C4-2B (cell line): Measurements from ENCODE around the gene METTL14.

ENCODE experiments used
- H3K27ac ChIP-seq: fragments of 450-650 bp; 2 replicates; pipeline ENCODE4 v1.5.1; 2017
- ZFX ChIP-seq: fragments of 450-650 bp; IDR thresholded peaks from 2 replicates; pipeline ENCODE4 v1.6.1; 2017
- TF ChIP-seq, protein P1 (sequence below): fragments of 450-650 bp; conservative IDR thresholded peaks from 2 replicates; pipeline ENCODE4 v1.5.1; 2017; ENCODE audit warnings: mild to moderate bottlenecking

Gene METTL14

DNA sequence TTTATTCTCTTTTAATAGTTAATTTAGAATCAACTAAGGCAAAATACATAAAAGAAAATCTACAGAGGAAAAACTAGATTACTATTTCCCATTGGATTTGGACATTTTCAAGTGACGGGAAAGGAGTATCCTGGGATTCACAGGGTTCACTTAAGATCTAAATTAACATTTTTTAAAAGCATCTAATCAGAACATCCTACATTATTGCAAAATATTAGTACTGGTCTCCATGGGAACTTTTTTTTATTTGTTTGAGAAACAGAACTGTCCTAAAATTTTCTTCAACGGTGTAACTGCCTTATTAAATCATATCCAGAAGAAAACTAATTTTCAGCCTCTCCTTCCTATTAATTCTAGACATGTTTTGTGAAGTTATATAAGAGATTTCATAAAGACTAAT lies 69.7 kb downstream of the METTL14 start:
- no peak overlapping the region for H3K27ac ChIP-seq
- TF ChIP-seq ZFX, result no peak
- TF ChIP-seq, protein P1, sequence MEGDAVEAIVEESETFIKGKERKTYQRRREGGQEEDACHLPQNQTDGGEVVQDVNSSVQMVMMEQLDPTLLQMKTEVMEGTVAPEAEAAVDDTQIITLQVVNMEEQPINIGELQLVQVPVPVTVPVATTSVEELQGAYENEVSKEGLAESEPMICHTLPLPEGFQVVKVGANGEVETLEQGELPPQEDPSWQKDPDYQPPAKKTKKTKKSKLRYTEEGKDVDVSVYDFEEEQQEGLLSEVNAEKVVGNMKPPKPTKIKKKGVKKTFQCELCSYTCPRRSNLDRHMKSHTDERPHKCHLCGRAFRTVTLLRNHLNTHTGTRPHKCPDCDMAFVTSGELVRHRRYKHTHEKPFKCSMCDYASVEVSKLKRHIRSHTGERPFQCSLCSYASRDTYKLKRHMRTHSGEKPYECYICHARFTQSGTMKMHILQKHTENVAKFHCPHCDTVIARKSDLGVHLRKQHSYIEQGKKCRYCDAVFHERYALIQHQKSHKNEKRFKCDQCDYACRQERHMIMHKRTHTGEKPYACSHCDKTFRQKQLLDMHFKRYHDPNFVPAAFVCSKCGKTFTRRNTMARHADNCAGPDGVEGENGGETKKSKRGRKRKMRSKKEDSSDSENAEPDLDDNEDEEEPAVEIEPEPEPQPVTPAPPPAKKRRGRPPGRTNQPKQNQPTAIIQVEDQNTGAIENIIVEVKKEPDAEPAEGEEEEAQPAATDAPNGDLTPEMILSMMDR, result no peak

DNA sequence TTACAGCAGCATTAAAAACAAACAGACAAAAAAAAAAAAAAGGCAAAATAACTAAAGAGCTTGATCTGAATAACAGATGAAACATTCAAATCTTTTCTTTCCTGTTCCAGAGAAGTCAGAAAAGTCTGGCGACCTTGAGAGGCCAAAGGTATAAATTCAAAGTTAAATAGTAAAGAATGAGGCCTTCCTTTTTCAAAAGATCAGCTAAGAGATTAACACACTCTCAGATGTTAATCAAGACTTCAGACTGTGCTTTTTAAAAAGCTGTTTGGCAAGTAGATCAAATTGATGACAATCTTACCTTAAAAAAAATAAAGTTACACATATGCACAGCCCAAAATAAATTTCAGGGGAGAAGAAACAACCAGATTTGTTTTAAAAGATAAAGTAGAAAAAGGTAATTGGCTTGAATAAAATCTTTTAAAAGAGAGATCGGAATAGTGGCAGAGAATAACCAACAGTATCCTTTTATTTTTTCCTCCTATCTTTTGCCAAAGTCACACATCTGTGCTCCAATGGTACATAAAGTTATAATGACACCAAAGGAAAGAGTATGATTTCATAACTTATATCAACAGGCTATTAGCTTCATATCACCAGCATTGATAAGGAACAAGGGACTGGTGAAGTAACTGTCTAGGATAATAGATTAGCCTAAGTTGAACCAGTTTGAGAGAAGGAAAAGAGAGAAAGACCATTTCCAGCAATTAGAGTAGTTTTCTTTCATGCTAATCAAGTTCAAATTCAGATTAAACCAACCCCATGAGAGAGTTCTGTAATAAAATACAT lies 70.4 kb downstream of the METTL14 start:
- TF ChIP-seq ZFX, result no peak
- TF ChIP-seq, protein P1, result no peak
- H3K27ac ChIP-seq, result no peak overlapping the region

DNA sequence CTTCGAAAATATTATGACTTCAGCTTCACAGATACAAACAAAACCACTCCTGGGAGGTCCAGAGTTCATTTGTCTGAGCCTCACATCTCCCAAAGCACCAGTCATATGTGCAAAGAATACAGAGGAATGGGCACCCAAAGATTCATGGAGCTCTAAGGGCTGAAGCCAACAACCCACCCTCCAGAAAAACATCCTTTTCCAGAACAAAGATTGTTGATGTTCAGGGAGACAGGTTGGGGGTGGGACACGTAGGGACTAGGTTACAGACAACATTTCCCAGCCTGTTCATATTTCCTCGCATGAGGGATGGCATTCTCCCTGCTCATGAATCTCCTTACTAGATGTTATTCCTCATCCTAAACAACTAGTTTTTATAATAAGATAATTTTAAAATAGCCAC lies 71.2 kb downstream of the METTL14 start:
- H3K27ac ChIP-seq, result peak overlapping the region; percentile 50; the same call in 1 of the 2 replicates
- TF ChIP-seq ZFX, result no peak
- TF ChIP-seq, protein P1, result no peak

DNA sequence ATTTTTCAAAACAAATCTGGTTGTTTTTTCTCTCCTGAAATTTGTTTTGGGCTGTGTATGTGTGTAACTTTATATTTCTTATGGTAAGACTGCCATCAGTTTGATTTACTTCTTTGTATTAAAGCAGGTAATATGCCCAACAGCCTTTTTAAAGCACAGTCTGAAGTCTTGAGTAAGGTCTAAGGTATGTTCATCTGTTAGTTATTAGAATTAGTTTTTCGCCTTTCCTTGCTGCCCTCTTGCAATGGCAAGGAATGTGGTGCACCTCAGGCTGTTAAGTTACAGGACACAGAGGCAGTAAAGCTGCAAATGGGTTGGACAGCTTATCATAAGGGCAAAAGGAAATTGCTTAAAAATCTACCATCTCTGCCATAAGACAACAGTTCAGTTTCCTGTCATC lies 71.8 kb downstream of the METTL14 start:
- TF ChIP-seq ZFX, result no peak
- TF ChIP-seq, protein P1, result no peak
- H3K27ac ChIP-seq, result no peak overlapping the region

DNA sequence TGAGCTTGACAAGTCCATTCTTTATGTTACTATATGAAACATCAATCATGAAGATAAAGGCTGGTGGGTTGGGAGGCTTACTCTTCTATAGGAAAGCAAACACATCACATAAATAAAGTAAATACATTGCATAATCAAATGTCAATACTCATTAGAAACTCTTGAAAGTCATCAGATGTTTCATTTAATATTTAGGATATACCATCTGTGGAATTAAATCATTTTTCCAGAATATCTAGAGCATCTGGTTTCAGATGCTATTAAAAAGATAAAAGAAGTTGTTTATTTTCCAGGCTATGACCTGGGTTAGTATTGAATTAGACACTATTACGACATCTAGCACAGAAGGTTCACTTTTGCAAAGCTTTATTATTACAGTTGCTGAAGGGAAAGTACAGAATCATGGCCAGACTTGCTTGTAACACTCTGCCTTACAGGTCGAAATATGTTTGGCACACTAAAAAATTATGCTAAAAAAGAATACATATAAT lies 72.6 kb downstream of the METTL14 start:
- TF ChIP-seq, protein P1, result no peak
- no peak for TF ChIP-seq ZFX
- no peak overlapping the region for H3K27ac ChIP-seq

DNA sequence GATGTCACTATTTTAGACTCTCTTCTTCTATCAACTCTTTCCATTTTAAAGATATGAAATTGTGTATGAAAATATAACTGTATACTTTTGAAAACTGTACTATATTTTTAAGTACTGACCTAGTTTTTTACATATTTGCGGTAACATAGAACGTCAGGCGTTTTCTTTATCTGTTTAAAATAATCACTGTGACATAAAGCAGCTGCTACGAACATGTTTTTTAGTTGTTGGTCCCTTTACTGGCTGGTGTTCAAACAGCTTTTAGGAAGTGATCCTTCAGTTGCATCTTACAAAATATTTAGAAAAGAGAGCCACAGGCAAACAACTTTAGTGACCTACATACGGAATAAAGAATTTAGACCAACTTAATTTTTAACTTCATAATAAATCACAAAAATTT lies 73.1 kb downstream of the METTL14 start:
- no peak for TF ChIP-seq ZFX
- TF ChIP-seq, protein P1, result no peak
- no peak overlapping the region for H3K27ac ChIP-seq

DNA sequence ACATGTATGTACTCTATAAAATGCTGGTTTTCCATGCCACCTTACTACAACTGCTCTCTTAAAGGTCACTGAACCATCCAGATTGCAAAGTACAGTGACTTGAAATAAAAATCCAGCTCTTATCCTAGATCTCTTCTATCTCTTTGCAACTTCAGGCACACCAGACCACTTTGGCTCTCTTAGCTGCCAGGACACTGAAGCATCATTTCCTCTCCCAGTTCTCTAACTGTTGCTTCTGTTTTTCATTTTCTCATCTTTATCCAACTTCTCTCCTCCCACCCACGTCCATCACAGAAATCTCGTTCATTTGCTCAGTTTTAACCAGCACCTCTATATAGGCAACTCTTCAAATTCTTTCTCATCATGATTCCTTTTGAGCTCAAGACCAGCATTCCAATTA lies 74.3 kb downstream of the METTL14 start:
- H3K27ac ChIP-seq, result no peak overlapping the region
- TF ChIP-seq ZFX, result no peak
- TF ChIP-seq, protein P1, result no peak
